IMR-90 (cell line): ENCODE results near the gene PLCB4. TPM values are rescaled to one million over a fixed set of nuclear protein-coding genes. Genes with fewer than 3 reads are reported as not detected.

Experiments
- ATAC-seq: fragments of 200-7000 bp; cut with Tn5 transposase; 2 replicates; pipeline ENCODE4 v1.9.1; 2020; ENCODE audit warnings: low read depth, mild to moderate bottlenecking, moderate library complexity
- BruUV-seq: library from RNA; stranded (reverse); fragments of 400-500 nt; replicated peaks from 2 replicates; lab custom pipeline; 2021; lab: Mats Ljungman, UMichigan
- CTCF ChIA-PET: fragments of 300-600 bp; formaldehyde crosslinking; extraction: SDS; loops from one replicate; lab custom pipeline; 2021; ENCODE audit warnings: antibody characterized with exemption; lab: Yijun Ruan, JAX
- POLR2A ChIA-PET: fragments of 300-600 bp; sonication (Branson Sonifier 250); formaldehyde crosslinking; loops from one replicate; lab custom pipeline; 2022; ENCODE audit warnings: antibody characterized with exemption; ENCODE audit not compliant: unreplicated experiment; lab: Charles Lee
- DNase-seq: peaks from one replicate; pipeline ENCODE4 v3.0.0; 2013
- H2AFZ ChIP-seq: replicated peaks from 2 replicates; pipeline ENCODE3; 2013; ENCODE audit warnings: low read length, mild to moderate bottlenecking; ENCODE audit not compliant: poor library complexity
- H2AK5ac ChIP-seq: 2 replicates; pipeline ENCODE4 v1.6.1; 2013; ENCODE audit warnings: low read depth, low read length, inconsistent platforms
- H2AK9ac ChIP-seq: replicated peaks from 2 replicates; pipeline ENCODE3; 2013; ENCODE audit warnings: mild to moderate bottlenecking, low read depth, low read length, moderate library complexity; ENCODE audit not compliant: poor library complexity
- H2BK120ac ChIP-seq: 2 replicates; pipeline ENCODE4 v1.6.1; 2013; ENCODE audit warnings: low read depth, low read length, inconsistent platforms
- H2BK15ac ChIP-seq: 3 replicates; pipeline ENCODE4 v1.6.1; 2013; ENCODE audit warnings: low read depth, low read length, inconsistent platforms
- H2BK20ac ChIP-seq: 2 replicates; pipeline ENCODE4 v1.6.1; 2013; ENCODE audit warnings: low read depth, mild to moderate bottlenecking, inconsistent platforms, low read length, moderate library complexity
- H2BK5ac ChIP-seq: 2 replicates; pipeline ENCODE4 v1.6.1; 2013; ENCODE audit warnings: mild to moderate bottlenecking, low read depth, low read length, inconsistent platforms; ENCODE audit not compliant: poor library complexity, severe bottlenecking
- H3K14ac ChIP-seq: replicated peaks from 2 replicates; pipeline ENCODE4 v1.6.1; 2013; ENCODE audit warnings: low read depth, low read length, inconsistent platforms
- H3K18ac ChIP-seq: 2 replicates; pipeline ENCODE4 v1.6.1; 2013; ENCODE audit warnings: low read depth, low read length, control low read depth
- H3K23ac ChIP-seq: 2 replicates; pipeline ENCODE4 v1.6.1; 2013; ENCODE audit warnings: low read depth, low read length, inconsistent platforms
- H3K27ac ChIP-seq: 2 replicates; pipeline ENCODE4 v1.5.1; 2013; ENCODE audit warnings: mild to moderate bottlenecking, control low read depth, low read length; ENCODE audit not compliant: insufficient read depth
- H3K27me3 ChIP-seq: 2 replicates; pipeline ENCODE4 v1.6.1; 2013; ENCODE audit warnings: low read length; ENCODE audit not compliant: control insufficient read depth, insufficient read depth
- H3K36me3 ChIP-seq: 2 replicates; pipeline ENCODE4 v1.6.1; 2013; ENCODE audit warnings: low read length, mixed read lengths; ENCODE audit not compliant: control insufficient read depth, insufficient read depth
- H3K4ac ChIP-seq: 2 replicates; pipeline ENCODE4 v1.6.1; 2013; ENCODE audit warnings: low read depth, low read length, inconsistent platforms
- H3K4me1 ChIP-seq: 2 replicates; pipeline ENCODE4 v1.6.1; 2013; ENCODE audit warnings: low read length, mixed read lengths; ENCODE audit not compliant: control insufficient read depth, insufficient read depth
- H3K4me2 ChIP-seq: 2 replicates; pipeline ENCODE4 v1.6.1; 2013; ENCODE audit warnings: low read depth, mild to moderate bottlenecking, control low read depth, low read length, moderate library complexity
- H3K4me3 ChIP-seq: 2 replicates; pipeline ENCODE4 v1.5.1; 2013; ENCODE audit warnings: low read depth, mild to moderate bottlenecking, control low read depth, low read length, moderate library complexity; ENCODE audit not compliant: insufficient read depth
- H3K56ac ChIP-seq: 2 replicates; pipeline ENCODE4 v1.6.1; 2013; ENCODE audit warnings: low read length, inconsistent platforms; ENCODE audit not compliant: insufficient read depth; ENCODE audit errors: extremely low read depth
- H3K79me1 ChIP-seq, 2 experiments: 2 replicates each; pipeline ENCODE4 v1.6.1; 2013; ENCODE audit warnings: low read length in 2 of 2, inconsistent platforms in 1 of 2, low read depth in 1 of 2
- H3K9ac ChIP-seq: 2 replicates; pipeline ENCODE4 v1.6.1; 2013; ENCODE audit warnings: low read depth, low read length, control low read depth
- H3K9me1 ChIP-seq: 2 replicates; pipeline ENCODE4 v1.6.1; 2013; ENCODE audit warnings: low read length, inconsistent platforms; ENCODE audit not compliant: insufficient read depth
- H3K9me3 ChIP-seq: 2 replicates; pipeline ENCODE4 v1.6.1; 2013; ENCODE audit warnings: low read length; ENCODE audit not compliant: control insufficient read depth, insufficient read depth
- H4K20me1 ChIP-seq: 2 replicates; pipeline ENCODE4 v1.6.1; 2013; ENCODE audit warnings: low read length, inconsistent platforms; ENCODE audit not compliant: insufficient read depth
- H4K5ac ChIP-seq: 2 replicates; pipeline ENCODE4 v1.6.1; 2013; ENCODE audit warnings: mild to moderate bottlenecking, low read depth, low read length, control low read depth
- H4K8ac ChIP-seq, 2 experiments: 2 replicates each; pipeline ENCODE4 v1.6.1; 2013; ENCODE audit warnings: low read depth in 2 of 2, low read length in 2 of 2, control low read depth in 1 of 2, inconsistent platforms in 1 of 2
- H4K91ac ChIP-seq: 2 replicates; pipeline ENCODE4 v1.6.1; 2013; ENCODE audit warnings: low read depth, low read length, inconsistent platforms; ENCODE audit not compliant: insufficient read depth
- BHLHE40 ChIP-seq: fragments of 150-350 bp; IDR thresholded peaks from 2 replicates; pipeline ENCODE4 v1.6.1; 2016; ENCODE audit warnings: mild to moderate bottlenecking, low read depth, low read length
- CEBPB ChIP-seq: IDR thresholded peaks from 2 replicates; pipeline ENCODE4 v1.6.1; 2012; ENCODE audit warnings: low read depth, low read length, improper control_type of control experiment
- CHD1 ChIP-seq: IDR thresholded peaks from 2 replicates; pipeline ENCODE4 v1.6.1; 2012; ENCODE audit warnings: low read depth, low read length, improper control_type of control experiment
- FOS ChIP-seq: fragments of 150-350 bp; IDR thresholded peaks from 2 replicates; pipeline ENCODE4 v1.6.1; 2016; ENCODE audit warnings: low read depth, low read length
- MAFK ChIP-seq: IDR thresholded peaks from 2 replicates; pipeline ENCODE4 v1.6.1; 2012; ENCODE audit warnings: low read depth, low read length, improper control_type of control experiment
- MAZ ChIP-seq: IDR thresholded peaks from 2 replicates; pipeline ENCODE4 v1.6.1; 2012; ENCODE audit warnings: low read depth, mild to moderate bottlenecking, low read length, improper control_type of control experiment, moderate library complexity, borderline replicate concordance
- MXI1 ChIP-seq: IDR thresholded peaks from 2 replicates; pipeline ENCODE4 v1.6.1; 2012; ENCODE audit warnings: low read depth, mild to moderate bottlenecking, low read length, moderate library complexity, borderline replicate concordance
- NFE2L2 ChIP-seq: fragments of 150-350 bp; IDR thresholded peaks from 2 replicates; pipeline ENCODE4 v1.6.1; 2016; ENCODE audit warnings: low read depth, mild to moderate bottlenecking, low read length
- POLR2A ChIP-seq: IDR thresholded peaks from 2 replicates; pipeline ENCODE4 v1.6.1; 2012; ENCODE audit warnings: mild to moderate bottlenecking, low read depth, low read length
- RAD21 ChIP-seq: IDR thresholded peaks from 2 replicates; pipeline ENCODE4 v1.6.1; 2012; ENCODE audit warnings: low read length, improper control_type of control experiment
- RCOR1 ChIP-seq: IDR thresholded peaks from 2 replicates; pipeline ENCODE4 v1.6.1; 2012; ENCODE audit warnings: mild to moderate bottlenecking, low read length, improper control_type of control experiment; ENCODE audit not compliant: insufficient replicate concordance
- RFX5 ChIP-seq: IDR thresholded peaks from 2 replicates; pipeline ENCODE4 v1.8.0; 2012; ENCODE audit warnings: low read depth, mild to moderate bottlenecking, low read length, moderate library complexity
- SMC3 ChIP-seq: fragments of 150-350 bp; IDR thresholded peaks from 2 replicates; pipeline ENCODE4 v1.6.1; 2016; ENCODE audit warnings: low read depth, mild to moderate bottlenecking, antibody characterized with exemption, low read length, moderate library complexity
- WGBS, 2 experiments: methylation state at CpG; one replicate each; pipeline versions ENCODE4 v1.1.5 to v1.1.7; 2013; ENCODE audit warnings: missing lambda C conversion rate in 2 of 2; ENCODE audit not compliant: insufficient read length in 1 of 2; ENCODE audit errors: extremely low coverage in 2 of 2; 5-methylcytosine and 5-hydroxymethylcytosine counted together
- dilution Hi-C: fragments of 300-500 bp; cut with HindIII; formaldehyde crosslinking; loops from one replicate; pipeline ENCODE4 v1.14.3; 2018; ENCODE audit warnings: low sequenced_read_pairs; ENCODE audit not compliant: unreplicated experiment
- in situ Hi-C: fragments of 300-500 bp; cut with MboI; formaldehyde crosslinking; loops from 3 replicates; pipeline ENCODE4 v1.14.3; 2019; ENCODE audit warnings: low sequenced_read_pairs, inconsistent platforms, mixed read lengths
- intact Hi-C: fragments of 100-400 bp; cut with micrococcal nuclease; formaldehyde crosslinking; loops from 2 replicates; pipeline ENCODE4 v1.10.0; 2022
- polyA plus RNA-seq, 3 experiments: library from polyadenylated mRNA; depleted of rRNA; stranded (reverse); fragments of >200 nt; gene quantifications; 2 replicates each; pipeline ENCODE4 v1.2.3, GENCODE V29; 2012; ENCODE audit warnings: low replicate concordance in 1 of 3
- total RNA-seq: library from RNA; depleted of rRNA; stranded (reverse); fragments of >200 nt; gene quantifications from 2 replicates; pipeline ENCODE4 v1.2.3, GENCODE V29; 2012
- TF ChIP-seq, protein P1 (sequence below): conservative IDR thresholded peaks from 2 replicates; pipeline ENCODE4 v1.5.1; 2012; ENCODE audit warnings: mild to moderate bottlenecking, low read depth, low read length, improper control_type of control experiment
- TF ChIP-seq, protein P2 (sequence below): fragments of 150-350 bp; IDR thresholded peaks from 2 replicates; pipeline ENCODE4 v1.6.1; 2017; ENCODE audit warnings: mild to moderate bottlenecking, antibody characterized with exemption, low read length, low read depth
- TF ChIP-seq, protein P3 (sequence below): fragments of 150-350 bp; IDR thresholded peaks from 2 replicates; pipeline ENCODE4 v1.6.1; 2016; ENCODE audit warnings: low read depth, mild to moderate bottlenecking, low read length, moderate library complexity, borderline replicate concordance

PLCB4 gene
- total and polyA plus RNA-seq, 2 of the 4 experiments (the other 2 are of a cell fraction), result 12.5 to 24.0 TPM

DNA sequence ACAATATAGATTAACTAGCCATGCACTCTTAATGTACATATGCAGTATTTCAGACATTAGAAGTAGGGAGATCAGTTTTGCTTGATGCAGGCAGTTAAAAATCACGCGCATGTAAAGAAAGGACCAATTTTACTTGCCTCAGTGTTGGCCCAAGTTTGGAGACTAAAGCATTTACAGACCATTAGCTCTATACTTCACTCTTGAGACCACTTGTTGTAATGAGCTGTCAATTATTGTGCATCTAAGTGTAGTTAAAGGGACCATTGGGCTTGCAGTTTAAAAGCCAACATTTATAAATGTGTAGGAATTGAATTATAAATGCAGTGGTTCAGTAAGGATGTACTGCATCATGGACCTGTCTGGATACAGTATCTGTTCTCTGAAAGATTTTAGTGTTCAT, 53.7 kb downstream of the PLCB4 start:
- intact Hi-C loops (no loop called here), dilution Hi-C loops (no loop called here), in situ Hi-C loops (no loop called here)
- no peak overlapping the region for H4K8ac ChIP-seq
- ATAC-seq (no peak), DNase-seq (no peak)
- no peak overlapping the region for H2BK5ac ChIP-seq
- POLR2A ChIA-PET, result interaction anchor here (0.5 kb wide), 1 partner anchor 17 kb away, joined by 3 read pairs; no protein-coding TSS in a partner anchor
- H3K4me2 ChIP-seq, result no peak overlapping the region
- no peak overlapping the region for H2BK15ac ChIP-seq
- H2AK9ac ChIP-seq, result no peak overlapping the region
- H3K9ac ChIP-seq, result no peak overlapping the region
- H3K27ac ChIP-seq, result no peak overlapping the region
- no CpG with 5 or more reads among the region's 2 CpGs for WGBS, 2 experiments
- H2BK20ac ChIP-seq, result no peak overlapping the region
- BruUV-seq, result no TSS peak
- no peak overlapping the region for H3K18ac ChIP-seq
- no peak overlapping the region for H3K56ac ChIP-seq
- H3K4me3 ChIP-seq, result no peak overlapping the region
- H3K9me3 ChIP-seq, result no peaks in the 10 kb centered on the region
- no peak overlapping the region for H4K5ac ChIP-seq
- H2BK120ac ChIP-seq, result no peak overlapping the region
- no peaks in the 10 kb centered on the region for H3K36me3 ChIP-seq
- CTCF ChIA-PET, result no interaction called here
- H3K14ac ChIP-seq, result no peak overlapping the region
- H3K4ac ChIP-seq, result no peak overlapping the region
- H2AFZ ChIP-seq, result no peak overlapping the region
- peaks cover 2% of the 10 kb centered on the region; the same call in 1 of the 2 replicates for H3K4me1 ChIP-seq
- no peaks in the 10 kb centered on the region for H3K27me3 ChIP-seq
- peaks cover 10% of the 10 kb centered on the region; the same call in 1 of the 2 replicates for H4K20me1 ChIP-seq
- H3K79me1 ChIP-seq, result peaks cover 30 to 47% of the 10 kb centered on the region in 2 experiments
- no peak overlapping the region for H3K23ac ChIP-seq
- H2AK5ac ChIP-seq, result no peak overlapping the region
- peaks cover 19% of the 10 kb centered on the region for H3K9me1 ChIP-seq
- no peak overlapping the region for H4K91ac ChIP-seq
- TF ChIP-seq RAD21 (no peak), MXI1 (no peak), CEBPB (no peak), POLR2A (no peak), RCOR1 (no peak), MAFK (no peak), MAZ (no peak), FOS (no peak), NFE2L2 (no peak), RFX5 (no peak), CHD1 (no peak), BHLHE40 (no peak), SMC3 (no peak)
- TF ChIP-seq, protein P1, sequence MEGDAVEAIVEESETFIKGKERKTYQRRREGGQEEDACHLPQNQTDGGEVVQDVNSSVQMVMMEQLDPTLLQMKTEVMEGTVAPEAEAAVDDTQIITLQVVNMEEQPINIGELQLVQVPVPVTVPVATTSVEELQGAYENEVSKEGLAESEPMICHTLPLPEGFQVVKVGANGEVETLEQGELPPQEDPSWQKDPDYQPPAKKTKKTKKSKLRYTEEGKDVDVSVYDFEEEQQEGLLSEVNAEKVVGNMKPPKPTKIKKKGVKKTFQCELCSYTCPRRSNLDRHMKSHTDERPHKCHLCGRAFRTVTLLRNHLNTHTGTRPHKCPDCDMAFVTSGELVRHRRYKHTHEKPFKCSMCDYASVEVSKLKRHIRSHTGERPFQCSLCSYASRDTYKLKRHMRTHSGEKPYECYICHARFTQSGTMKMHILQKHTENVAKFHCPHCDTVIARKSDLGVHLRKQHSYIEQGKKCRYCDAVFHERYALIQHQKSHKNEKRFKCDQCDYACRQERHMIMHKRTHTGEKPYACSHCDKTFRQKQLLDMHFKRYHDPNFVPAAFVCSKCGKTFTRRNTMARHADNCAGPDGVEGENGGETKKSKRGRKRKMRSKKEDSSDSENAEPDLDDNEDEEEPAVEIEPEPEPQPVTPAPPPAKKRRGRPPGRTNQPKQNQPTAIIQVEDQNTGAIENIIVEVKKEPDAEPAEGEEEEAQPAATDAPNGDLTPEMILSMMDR, result no peak
- TF ChIP-seq, protein P2, sequence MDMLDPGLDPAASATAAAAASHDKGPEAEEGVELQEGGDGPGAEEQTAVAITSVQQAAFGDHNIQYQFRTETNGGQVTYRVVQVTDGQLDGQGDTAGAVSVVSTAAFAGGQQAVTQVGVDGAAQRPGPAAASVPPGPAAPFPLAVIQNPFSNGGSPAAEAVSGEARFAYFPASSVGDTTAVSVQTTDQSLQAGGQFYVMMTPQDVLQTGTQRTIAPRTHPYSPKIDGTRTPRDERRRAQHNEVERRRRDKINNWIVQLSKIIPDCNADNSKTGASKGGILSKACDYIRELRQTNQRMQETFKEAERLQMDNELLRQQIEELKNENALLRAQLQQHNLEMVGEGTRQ, result no peak
- TF ChIP-seq, protein P3, sequence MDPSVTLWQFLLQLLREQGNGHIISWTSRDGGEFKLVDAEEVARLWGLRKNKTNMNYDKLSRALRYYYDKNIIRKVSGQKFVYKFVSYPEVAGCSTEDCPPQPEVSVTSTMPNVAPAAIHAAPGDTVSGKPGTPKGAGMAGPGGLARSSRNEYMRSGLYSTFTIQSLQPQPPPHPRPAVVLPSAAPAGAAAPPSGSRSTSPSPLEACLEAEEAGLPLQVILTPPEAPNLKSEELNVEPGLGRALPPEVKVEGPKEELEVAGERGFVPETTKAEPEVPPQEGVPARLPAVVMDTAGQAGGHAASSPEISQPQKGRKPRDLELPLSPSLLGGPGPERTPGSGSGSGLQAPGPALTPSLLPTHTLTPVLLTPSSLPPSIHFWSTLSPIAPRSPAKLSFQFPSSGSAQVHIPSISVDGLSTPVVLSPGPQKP, result no peak
